HG03469 (cell line): ENCODE data around the gene C18orf32.
"Not testable (repeated sequence)": the region's sequence is repeated elsewhere in the genome, so short reads cannot be mapped to it uniquely, and the experiment has no call there.

ENCODE experiments used
- ATAC-seq: cut with Tn5 transposase; IDR thresholded peaks from one replicate; pipeline ENCODE4 v1.9.1; 2021; ENCODE audit warnings: mild to moderate bottlenecking, moderate library complexity, moderate number of reproducible peaks; ENCODE audit not compliant: unreplicated experiment

C18orf32 gene

DNA sequence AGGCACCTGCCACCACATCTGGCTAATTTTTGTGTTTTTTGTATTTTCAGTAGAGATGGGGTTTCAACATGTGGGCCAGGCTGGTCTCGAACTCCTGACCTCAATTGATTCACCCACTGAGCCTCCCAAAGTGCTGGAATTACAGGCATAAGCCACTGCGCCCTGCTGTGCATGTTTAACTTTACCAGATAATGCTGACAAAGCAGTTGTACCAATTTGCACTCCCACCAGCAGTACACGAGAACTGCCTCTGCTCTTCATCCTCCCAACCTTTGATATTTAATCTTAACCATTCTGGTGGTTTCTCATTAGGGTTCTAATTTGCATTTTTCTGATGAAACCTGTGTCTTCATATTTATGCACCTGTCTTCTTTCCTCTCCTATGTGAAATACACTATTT lies 14.6 kb downstream of the C18orf32 start:
- no peak for ATAC-seq

DNA sequence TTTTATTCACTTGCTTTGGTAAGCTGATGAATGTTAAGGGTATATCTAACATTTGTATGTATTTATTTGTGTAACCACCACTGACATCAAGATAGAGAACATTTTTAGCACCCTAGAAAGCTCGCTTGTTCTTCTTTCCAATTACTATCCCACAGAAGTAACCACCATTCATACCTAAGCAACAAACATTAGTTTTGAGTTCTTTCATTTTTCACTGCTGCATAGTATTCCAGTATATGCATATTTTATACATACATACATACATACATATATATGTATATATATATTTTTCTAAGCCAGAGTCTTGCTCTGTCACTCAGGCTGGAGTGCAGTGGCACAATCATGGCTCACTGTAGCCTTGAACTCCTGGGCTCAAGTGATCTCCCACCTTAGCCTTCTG lies 15.5 kb downstream of the C18orf32 start:
- no peak for ATAC-seq

DNA sequence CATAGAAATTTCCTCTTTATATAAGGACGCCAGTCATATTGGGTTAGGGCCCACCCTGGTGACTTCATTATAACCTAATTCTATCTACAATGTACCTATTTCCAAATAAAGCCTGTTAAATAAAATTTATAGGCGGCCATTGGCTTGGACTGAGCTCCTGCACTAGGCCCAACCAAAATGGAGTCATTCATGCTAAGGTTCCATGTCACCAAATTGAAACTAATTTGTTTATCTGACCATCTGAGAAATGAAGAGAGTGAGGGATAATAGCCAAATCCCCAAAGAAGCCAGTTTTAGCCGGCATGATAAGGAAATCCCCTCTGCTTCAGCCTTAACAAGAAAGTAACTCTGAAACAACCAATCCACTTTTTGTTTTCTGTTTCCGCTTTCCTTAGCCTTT lies 19.4 kb downstream of the C18orf32 start:
- ATAC-seq, result no peak

DNA sequence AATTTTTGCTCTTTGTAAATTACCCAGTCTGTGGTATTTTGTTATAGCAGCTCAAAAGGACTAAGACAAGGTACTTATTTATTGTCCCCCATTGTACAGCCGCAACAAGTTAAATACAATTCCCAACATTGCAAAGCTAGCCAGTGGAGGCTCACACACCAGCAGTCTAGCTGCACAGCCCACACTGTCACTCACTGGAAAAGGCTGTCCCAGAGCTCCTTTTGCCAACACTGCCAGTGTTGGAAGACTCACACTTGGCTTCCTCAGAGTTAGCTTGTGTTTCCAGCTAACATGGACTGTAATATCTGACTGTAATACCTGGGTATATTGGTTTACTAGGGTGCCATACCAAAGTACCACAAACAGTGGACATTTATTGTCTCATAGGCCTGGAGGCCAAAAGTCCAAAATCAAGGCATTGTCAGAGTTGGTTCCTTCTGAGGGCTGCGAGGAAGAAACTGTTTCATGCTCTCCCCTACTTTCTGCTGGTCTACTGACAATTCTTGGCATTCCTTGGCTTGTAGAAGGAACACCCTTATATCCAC lies 19.9 kb downstream of the C18orf32 start:
- ATAC-seq, result no peak

DNA sequence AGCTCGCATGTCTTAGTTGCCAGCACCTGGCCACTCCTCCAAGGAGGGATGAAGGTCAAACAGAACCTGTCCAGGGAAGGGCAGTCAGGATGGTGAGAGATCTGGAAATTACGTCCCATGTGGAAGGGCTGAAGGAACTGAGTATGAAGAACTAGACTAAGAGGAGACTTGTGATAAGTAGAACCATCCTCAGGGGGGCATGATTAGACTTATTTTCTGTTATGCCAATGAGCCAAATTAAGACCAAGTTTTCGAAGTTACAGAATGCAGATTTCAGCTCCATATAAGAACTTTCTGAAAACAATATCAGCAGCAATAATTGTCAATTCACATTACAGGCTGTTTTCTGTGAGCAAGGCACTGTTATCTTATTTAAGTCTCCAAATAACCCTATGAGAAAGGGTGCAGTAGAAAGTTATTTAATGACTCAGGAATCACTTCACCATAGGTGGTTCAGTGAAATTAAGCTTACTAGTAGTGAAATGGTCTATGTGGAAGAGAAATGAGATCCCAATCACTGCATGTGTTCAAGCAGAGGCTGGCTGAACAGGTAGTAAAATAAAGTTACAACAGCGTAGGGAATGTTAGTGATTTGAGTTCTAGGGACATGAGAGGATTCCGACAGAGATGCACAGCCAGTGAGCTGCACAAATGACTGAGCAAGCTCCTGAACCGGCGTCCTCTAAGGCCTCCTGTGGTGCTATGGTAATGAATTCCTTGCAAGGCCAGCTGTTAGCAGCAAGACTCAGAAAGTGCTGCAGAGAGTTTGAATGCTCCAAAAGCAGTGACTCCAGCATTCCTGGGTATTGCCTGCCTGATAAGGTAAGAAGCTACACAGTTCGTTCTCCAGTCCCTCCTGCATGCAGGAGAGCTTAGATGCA lies 22.1 kb downstream of the C18orf32 start:
- no peak for ATAC-seq

DNA sequence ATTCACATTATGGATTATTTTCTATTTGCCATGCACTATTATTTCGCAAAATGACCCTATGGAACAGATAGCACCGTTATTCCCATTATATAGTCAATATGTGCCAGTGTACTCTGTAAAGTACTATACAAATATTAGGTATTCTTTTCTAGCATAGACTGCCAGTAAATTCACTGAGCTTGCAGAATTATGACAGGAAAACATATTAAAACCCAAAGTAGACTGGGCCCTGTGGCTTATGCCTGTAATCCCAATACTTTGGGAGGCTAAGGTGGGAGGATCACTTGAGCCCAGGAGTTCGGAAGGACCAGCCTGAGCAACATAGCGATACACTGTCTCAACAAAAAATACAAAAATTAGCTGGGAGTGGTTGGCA lies 25.4 kb downstream of the C18orf32 start:
- no peak for ATAC-seq

DNA sequence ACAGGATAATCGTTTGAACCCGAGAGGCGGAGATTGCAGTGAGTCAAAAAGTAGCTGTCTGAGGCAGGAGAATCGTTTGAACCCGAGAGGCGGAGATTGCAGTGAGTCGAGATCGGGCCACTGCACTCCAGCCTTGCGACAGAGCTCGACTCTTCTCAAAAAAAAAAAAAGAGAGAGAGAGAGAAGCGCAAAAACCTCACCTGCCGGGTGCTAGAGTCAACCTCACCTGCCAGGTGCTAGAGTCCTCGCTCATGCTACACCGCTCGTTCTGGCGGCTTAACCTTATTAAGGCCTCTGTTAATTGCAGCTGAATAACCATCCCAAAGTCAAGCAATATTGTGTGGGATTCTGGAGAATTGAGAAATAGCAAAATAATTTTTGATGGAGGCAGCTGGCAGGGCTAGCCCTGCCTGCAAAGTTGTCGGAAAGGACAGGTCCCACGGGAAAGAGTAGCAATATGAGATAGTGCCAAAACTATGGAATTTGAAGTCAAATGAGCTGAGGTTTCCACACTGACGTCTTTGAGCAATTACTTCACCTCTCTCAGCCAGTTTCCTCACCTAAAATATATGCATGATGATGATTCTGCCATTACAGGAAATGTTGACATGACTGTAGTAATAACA lies 25.9 kb downstream of the C18orf32 start:
- no peak for ATAC-seq

DNA sequence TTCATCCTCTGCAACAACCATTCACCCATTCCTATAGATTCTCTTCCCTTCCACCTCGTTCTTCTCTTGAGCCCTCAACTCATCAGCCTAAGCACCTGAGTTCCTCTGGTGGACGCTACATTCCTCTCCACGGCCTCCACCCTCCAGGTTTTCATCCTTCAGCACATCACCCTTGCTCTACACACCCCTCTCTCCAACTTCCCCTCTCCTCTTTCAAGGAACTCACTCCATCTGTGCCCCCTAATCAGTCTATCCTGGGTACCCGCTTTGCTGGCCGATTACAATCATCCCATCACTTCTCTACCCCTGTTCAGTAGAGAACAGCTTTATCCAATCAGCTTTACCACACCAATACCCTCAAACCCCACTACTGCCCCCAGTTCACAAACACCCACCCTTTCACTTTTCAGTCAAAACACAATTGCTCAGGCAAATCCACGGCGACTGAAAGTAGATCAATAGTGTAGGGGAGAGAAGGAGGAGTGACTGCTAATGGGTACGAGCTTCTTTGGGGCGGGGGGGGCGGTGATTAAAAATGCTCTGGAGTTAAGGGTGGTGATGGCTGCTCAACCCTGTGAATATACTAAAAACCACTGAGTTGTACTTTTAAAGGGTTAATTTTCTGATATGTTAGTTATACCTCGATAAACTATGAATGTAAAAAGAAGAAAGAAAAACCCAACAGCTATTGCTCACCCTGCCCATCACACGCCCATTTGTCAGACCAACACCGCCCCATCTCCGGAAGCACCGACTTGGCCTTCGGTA lies 27.4 kb downstream of the C18orf32 start:
- ATAC-seq, result no peak

DNA sequence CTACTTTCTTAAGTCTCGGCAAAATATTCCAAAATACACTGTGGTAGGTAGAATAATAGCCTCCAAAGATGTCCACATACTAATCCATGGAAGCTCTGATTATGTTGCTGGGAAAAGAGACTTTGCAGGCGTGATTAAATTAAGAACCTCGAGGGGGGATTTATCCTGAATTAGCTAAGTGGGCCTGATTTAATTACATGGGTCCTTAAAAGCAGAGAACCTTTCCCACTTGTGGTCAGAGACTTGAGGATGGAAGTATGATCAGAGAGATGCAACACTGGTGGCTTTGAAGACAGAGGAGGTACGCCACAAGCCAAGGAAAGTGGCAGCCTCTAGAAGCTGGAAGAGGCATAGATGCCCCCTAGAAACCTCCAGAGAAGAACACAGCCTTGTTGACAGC lies 29.4 kb downstream of the C18orf32 start:
- no peak for ATAC-seq

DNA sequence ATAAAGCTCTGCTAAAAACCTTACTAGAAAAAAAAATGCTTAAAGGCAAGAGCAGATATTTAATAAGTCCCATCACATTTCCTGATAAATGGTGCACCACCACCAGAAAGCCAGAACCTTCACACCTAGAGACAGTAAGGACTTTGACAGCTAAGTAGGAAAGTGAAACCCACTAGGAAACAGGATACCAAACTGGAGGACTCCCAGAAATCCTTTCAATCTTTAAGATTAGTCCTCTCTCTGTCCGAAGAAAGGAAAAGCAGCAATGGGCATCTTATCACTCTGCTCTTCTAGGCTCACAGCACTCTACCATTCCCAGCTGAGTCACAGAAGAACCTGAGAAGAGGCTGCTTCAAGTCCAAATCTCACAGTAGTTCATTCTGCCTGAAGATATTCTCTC lies 30.2 kb downstream of the C18orf32 start:
- ATAC-seq, result no peak

DNA sequence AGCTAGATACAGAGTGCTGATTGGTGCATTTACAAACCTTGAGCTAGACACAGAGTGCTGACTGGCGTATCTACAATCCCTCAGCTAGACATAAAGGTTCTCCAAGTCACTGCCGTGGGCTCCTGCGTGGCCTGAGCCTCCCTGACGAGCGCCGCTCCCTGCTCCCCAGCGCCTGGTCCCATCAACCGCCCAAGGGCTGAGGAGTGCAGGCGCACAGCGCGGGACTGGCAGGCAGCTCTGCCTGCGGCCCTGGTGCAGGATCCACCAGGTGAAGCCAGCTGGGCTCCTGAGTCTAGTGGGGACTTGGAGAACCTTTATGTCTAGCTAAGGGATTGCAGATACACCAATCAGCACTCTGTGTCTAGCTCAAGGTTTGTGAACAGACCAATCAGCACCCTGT lies 34.5 kb downstream of the C18orf32 start:
- ATAC-seq, result not testable (repeated sequence)

DNA sequence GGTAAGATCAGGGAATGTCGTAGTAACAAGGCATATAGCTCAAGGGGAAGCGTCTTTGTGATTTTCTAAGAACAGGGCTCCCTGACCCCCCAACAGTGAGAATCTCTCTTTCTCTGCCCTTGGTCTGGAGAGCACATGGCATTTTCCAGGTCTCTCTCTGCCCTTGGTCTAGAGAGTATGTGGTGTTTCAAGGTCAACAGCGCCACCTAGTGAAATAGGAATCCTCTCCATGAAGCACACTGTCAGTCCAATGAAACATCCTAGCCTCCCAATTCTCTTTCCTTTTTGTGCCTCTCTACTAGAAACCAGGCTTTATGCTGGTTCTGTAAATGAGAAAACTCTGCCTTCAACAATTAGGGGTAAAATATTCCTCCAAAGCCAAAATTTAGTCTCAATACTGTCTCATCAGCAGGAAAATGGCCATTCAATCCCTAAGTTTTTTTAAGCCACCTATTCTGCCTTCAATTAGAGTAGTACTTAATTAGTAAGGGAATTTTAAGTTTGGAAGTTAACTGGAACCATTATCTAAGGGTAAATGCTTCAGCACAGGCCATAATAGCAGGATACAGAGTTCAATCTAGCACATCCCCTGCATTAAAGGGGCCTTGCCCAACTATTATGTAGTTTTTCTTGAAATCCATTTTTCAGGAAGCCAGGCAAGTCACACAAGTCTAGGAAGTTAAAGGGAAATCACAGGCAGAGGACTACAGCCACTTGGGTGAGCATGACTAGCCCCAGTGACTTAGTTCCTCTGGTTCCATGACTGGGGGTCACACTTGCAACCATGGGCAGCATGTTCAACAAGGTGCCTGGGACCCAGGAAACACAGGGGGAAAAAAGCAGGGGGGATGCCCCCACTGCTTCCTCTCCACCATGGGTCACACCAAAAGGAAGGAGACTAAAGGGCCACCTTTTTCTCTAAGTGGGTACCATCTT lies 39.0 kb downstream of the C18orf32 start:
- no peak for ATAC-seq

DNA sequence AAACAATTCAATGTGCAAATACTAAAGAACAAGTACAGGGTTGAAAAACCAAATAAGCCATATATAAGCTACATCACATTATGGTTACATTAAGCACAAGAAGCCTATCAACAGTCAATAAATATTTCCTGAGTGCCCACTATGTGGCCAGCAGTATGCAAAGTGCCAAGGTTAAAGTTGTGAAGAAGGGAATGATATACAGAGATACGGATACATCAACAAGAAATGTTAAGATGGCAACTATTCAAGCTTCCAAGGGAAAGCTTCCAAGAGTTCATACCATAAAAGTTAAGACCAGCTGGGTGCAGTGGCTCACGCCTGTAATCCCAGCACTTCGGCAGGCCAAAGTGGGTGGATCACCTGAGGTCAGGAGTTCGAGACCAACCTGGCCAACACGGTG lies 40.6 kb downstream of the C18orf32 start:
- ATAC-seq, result no peak

DNA sequence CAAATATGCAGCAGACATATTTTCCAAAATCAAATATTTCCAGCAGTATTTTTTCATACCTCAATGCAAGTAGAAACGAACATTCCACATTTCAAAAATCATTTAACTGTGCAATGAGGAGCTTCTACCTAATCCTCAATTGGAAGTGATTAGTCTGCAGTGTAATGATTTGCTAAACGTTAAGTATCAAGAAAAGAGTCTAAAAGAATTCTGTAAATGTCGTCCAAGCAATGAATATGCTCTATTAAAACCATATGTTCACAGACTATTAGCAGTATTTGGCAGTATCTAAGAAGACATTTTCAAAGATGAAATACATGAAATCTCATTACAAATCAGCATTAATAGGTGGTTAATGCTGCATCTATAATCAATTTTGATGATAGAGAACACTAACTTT lies 42.5 kb downstream of the C18orf32 start:
- no peak for ATAC-seq

DNA sequence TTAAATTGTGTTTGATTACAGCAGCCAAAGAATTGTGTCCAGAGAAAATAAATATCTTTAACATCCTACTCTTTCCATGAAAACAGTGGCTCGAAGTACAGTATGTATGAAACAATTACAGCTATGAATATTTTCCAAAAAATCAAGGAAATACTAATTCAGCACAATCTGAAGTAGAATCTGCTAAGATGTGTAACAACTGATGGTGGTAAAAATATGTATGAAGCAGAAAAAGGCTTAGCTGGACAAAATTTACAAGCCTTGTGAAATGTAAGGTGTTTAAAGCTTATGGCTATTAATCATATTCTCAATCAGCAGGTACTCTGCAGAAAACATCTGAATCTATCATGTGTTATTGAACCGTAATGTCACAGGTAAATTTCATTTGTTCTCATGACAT lies 43.2 kb downstream of the C18orf32 start:
- ATAC-seq, result no peak

DNA sequence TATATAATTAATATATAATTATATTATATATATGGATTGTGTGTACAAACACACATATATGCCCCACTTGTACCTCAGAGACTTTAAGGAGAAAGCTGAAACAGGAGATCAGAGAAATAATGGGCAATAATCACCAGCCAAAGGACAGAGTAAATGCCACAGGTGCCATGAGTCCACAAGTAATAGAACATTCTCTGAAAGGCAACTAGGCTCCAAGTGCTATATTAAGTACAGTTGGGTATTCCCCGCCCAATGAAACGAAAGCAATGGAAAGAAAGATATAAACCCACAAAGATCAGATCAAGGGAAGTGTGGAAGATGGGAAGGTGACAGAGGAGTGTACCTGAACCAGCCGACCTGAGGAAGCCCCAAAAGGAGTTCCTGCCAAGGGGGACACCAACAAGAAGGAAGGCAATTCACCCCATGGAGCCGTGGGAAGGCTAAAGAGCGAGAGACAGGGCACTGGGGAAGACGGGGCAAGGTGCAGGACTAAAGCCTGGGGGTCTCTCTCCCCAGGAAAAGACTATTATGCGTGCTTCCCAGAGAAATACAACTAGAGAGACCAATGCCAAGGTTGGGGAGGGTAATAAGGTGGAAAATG lies 45.6 kb downstream of the C18orf32 start:
- ATAC-seq, result no peak

DNA sequence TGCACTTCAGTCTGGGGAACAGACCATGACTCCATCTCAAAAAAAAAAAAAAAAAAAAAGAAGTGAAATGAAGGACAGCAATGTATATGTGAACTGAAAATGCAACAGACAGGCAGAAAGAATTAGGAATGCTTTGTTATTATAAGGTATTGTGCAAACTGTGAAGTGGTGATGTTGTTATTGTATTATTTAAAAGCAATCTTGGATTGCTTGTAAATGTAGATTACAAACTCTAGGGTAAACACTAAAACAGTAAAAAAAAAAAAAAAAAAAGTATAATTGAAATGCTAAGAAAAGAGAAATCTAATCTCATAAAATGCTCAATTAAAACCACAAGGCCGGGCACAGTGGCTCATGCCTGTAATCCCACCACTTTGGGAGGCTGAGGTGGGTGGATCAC lies 51.9 kb downstream of the C18orf32 start:
- ATAC-seq, result no peak

DNA sequence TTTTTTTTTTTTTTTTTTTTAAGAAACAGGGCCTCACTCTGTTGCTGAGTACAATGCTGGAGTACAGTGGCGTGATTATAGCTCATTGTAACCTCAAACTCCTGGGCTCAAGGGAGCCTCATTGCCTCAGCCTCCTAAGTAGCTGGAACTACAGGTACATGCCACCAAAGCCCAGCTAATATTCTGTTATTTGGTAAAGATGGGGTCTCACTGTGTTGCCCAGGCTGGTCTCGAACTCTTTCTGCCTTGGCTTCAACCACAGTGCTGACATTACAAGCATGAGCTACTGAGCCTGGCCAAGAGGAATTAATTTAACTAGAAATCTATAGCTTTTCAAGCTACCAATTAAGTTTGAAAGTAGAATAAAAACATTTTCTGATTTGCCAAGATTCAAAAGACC lies 54.4 kb downstream of the C18orf32 start:
- no peak for ATAC-seq

DNA sequence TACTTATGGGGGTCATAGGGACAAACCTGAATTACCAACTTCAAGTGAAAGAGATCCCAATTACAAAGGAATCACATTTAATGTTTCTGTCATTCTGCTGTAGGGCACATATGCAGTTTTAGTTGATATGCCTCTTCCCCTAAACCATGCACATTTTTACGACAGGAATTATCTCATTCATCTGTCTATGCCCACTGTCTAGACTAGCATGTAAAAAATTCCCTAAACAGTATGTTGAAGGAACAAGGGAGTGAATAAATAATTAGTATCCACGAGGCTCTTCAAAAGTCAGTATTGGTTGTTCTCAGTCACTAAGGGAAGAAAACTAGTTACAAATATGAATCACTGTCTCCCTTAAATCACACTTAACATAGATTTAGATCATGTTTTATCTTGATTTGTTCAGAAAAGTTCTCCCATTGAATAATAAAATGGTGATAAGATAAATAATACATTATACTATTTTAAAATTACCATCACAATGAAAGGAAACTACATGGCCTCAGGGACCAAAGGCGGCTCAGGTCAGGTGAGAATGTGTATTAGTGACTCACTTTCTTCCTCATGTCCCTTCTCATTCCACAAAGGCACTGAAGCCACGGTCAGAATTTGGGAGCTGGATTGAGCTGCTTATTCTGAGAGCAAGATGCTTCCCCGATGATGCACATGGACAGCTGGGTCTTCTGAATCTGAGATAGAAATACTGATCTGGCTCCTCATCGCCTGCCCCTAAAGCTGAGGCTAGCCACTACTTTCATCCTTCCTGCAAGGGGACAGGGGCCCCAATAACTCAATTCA lies 55.7 kb downstream of the C18orf32 start:
- ATAC-seq, result no peak
